Choroid plexus epithelial cell (primary cell): ENCODE data around the gene REEP3.

Experiments used
- DNase-seq: peaks from one replicate; pipeline ENCODE4 v3.0.0-alpha.2; 2010; ENCODE audit warnings: low read depth
- H3K4me3 ChIP-seq: 2 replicates; pipeline ENCODE4 v1.5.1; 2011; ENCODE audit warnings: low read depth, mild to moderate bottlenecking, control low read depth, low read length, moderate library complexity
- TF ChIP-seq, protein P1 (sequence below): conservative IDR thresholded peaks from 2 replicates; pipeline ENCODE4 v1.5.1; 2011; ENCODE audit warnings: low read depth, mild to moderate bottlenecking, control low read depth, inconsistent platforms, low read length, moderate library complexity

The REEP3 gene

DNA sequence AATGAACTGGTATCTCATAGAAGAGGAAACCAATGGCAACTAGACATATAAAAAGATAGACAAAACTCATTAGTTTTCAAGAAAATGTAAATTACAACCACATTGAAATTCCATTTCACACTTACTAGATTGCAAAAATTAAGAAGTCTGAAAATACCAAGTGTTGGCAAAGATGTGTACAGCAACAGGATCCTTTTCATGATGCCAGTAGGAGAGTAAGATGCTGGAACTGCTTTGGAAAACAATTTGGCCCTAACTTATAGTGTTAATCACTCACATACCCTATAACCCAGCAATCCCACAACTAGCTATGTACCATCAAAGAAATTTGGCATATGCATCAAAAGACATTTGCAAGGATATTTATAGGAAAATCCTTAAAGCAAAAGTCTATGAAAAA lies 15.5 kb downstream of the REEP3 start:
- TF ChIP-seq, protein P1, sequence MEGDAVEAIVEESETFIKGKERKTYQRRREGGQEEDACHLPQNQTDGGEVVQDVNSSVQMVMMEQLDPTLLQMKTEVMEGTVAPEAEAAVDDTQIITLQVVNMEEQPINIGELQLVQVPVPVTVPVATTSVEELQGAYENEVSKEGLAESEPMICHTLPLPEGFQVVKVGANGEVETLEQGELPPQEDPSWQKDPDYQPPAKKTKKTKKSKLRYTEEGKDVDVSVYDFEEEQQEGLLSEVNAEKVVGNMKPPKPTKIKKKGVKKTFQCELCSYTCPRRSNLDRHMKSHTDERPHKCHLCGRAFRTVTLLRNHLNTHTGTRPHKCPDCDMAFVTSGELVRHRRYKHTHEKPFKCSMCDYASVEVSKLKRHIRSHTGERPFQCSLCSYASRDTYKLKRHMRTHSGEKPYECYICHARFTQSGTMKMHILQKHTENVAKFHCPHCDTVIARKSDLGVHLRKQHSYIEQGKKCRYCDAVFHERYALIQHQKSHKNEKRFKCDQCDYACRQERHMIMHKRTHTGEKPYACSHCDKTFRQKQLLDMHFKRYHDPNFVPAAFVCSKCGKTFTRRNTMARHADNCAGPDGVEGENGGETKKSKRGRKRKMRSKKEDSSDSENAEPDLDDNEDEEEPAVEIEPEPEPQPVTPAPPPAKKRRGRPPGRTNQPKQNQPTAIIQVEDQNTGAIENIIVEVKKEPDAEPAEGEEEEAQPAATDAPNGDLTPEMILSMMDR, result no peak
- DNase-seq, result no peak
- no peak overlapping the region for H3K4me3 ChIP-seq

DNA sequence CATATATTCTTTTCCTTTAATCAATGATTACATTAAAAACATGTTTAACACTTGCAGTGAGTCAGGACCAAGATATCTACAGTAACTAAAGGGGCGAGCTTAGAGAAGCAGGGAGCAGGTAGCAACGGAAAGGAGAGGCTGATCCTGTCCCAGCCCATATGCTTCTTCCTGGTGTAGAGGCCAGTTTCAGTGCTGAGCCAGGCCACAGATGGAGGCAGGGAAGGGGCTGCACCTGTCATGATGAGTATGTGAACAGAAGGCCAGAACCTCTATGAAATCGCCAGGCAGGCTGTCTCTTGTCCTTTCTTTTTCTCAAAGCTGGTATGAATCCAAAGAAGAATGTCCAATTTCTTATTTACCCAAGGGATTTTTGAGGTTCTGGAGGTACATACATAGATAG lies 16.3 kb downstream of the REEP3 start:
- H3K4me3 ChIP-seq, result no peak overlapping the region
- DNase-seq, result no peak
- TF ChIP-seq, protein P1, result no peak

DNA sequence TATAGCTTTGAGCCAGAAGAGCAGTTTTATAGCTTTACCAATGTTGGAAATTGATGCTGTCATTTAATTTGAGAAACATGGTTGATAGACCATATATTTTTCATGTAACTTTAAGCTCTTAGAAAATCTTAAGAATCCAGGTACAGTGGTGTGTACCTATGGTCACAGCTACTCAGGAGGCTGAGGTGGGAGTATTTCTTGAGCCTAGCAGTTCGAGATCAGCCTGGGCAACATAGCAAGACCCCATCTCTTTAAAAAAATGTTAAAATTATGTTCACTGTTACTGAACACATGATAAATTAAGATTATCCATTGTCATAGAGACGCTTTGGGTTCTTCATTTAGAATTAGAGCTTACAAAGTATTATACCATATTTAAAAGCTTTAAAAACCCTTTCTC lies 18.2 kb downstream of the REEP3 start:
- TF ChIP-seq, protein P1, result no peak
- no peak for DNase-seq
- H3K4me3 ChIP-seq, result no peak overlapping the region

DNA sequence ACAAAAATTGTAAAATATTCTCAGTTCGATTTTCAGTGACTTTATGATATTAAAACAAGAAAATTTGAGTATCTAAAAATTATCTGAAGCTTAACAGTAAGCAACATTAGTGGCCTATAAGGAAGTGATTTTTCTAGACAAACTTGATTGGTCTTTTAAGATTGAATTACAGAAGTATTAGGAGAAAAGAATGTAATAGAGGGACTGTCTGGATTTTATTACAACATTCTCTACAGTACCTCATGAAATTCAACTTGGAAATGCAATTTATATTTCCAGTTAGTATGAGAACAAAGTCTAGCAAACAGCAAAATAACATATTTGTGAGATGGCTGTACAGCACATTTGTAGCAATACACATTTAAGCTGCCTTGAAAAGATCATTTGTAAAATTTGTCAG lies 18.8 kb downstream of the REEP3 start:
- H3K4me3 ChIP-seq, result no peak overlapping the region
- no peak for DNase-seq
- TF ChIP-seq, protein P1, result no peak

DNA sequence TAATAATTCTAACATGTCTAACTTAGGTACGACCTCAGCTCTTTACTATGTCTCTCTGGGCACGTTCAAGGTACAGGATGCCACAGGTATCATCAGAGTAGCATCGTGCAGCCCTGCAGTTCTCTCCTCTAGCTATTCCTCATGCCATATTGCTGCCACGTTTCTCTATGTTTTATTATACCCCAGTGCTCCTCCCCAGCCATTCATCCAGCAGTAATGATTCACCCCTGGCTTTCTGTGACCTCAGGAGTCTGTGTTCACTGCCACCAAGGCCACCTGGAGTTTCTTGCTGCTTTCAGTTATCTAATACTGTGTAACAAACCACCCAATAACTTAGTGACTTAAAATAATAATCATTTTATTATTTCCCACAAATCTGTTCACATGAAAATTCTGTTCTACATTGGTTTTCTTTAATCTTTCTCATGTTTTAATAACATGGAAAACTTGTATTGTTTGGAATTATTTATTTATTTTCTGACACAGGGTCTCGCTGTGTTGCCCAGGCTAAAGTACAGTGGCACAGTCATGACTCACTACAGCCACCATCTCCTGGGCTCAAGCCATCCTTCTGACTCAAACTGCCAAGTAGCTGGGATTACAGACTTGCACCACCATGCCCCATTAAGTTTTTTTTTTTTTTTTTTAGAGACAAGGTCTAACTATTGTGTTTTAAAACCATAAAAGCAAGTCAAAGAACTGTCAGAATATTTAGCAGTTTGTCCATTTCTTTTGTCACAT lies 21.8 kb downstream of the REEP3 start:
- DNase-seq, result peak; percentile 20
- TF ChIP-seq, protein P1, result no peak
- no peak overlapping the region for H3K4me3 ChIP-seq

DNA sequence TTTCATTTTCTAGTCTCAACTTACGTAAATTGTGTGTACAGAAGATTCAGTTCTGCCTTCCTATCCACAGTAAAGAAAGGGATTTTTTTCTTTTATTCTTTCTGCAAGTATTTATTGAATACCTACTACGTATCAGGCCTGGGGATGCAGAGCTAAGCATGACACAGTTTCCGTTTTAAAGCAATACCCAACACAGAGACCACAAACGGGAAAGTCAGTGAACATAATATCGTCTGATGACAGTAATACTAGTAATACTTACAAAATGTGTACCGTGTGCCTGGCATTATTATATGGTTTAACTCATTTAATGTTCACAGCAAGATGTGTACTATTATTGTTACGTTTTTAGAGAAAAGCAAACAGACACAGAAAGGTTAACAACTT lies 22.4 kb downstream of the REEP3 start:
- TF ChIP-seq, protein P1, result no peak
- no peak overlapping the region for H3K4me3 ChIP-seq
- DNase-seq, result no peak

DNA sequence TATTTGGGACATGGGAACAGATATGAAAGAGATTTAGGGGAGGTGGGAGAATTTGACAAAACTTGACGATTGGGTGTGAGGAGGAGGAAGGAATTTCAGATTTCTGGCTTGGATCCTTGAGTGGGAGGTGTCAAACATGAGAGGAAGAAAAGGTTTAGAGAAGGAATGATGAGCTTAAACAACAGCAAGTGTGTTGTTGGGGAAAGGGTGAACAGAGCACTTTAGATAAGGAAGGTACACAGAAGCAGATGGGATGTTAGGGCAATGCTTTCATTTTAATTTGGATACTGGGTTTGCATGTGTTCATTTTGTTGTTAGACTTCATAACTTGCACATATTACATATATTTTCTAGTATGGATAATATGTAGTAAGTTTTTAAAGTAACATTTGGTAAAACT lies 23.2 kb downstream of the REEP3 start:
- no peak for DNase-seq
- TF ChIP-seq, protein P1, result no peak
- no peak overlapping the region for H3K4me3 ChIP-seq
